IMR-90 (cell line): Measurements from ENCODE around the gene GNRH2. TPM values are rescaled to one million over a fixed set of nuclear protein-coding genes. Genes with fewer than 3 reads are reported as not detected.

Source experiments
- ATAC-seq: fragments of 200-7000 bp; cut with Tn5 transposase; 2 replicates; pipeline ENCODE4 v1.9.1; 2020; ENCODE audit warnings: low read depth, mild to moderate bottlenecking, moderate library complexity
- BruUV-seq: library from RNA; stranded (reverse); fragments of 400-500 nt; replicated peaks from 2 replicates; lab custom pipeline; 2021; lab: Mats Ljungman, UMichigan
- CTCF ChIA-PET: fragments of 300-600 bp; formaldehyde crosslinking; extraction: SDS; loops from one replicate; lab custom pipeline; 2021; ENCODE audit warnings: antibody characterized with exemption; lab: Yijun Ruan, JAX
- POLR2A ChIA-PET: fragments of 300-600 bp; sonication (Branson Sonifier 250); formaldehyde crosslinking; loops from one replicate; lab custom pipeline; 2022; ENCODE audit warnings: antibody characterized with exemption; ENCODE audit not compliant: unreplicated experiment; lab: Charles Lee
- DNase-seq: peaks from one replicate; pipeline ENCODE4 v3.0.0; 2013
- H2AFZ ChIP-seq: replicated peaks from 2 replicates; pipeline ENCODE3; 2013; ENCODE audit warnings: low read length, mild to moderate bottlenecking; ENCODE audit not compliant: poor library complexity
- H2AK5ac ChIP-seq: 2 replicates; pipeline ENCODE4 v1.6.1; 2013; ENCODE audit warnings: low read depth, low read length, inconsistent platforms
- H2AK9ac ChIP-seq: replicated peaks from 2 replicates; pipeline ENCODE3; 2013; ENCODE audit warnings: mild to moderate bottlenecking, low read depth, low read length, moderate library complexity; ENCODE audit not compliant: poor library complexity
- H2BK120ac ChIP-seq: 2 replicates; pipeline ENCODE4 v1.6.1; 2013; ENCODE audit warnings: low read depth, low read length, inconsistent platforms
- H2BK15ac ChIP-seq: 3 replicates; pipeline ENCODE4 v1.6.1; 2013; ENCODE audit warnings: low read depth, low read length, inconsistent platforms
- H2BK20ac ChIP-seq: 2 replicates; pipeline ENCODE4 v1.6.1; 2013; ENCODE audit warnings: low read depth, mild to moderate bottlenecking, inconsistent platforms, low read length, moderate library complexity
- H2BK5ac ChIP-seq: 2 replicates; pipeline ENCODE4 v1.6.1; 2013; ENCODE audit warnings: mild to moderate bottlenecking, low read depth, low read length, inconsistent platforms; ENCODE audit not compliant: poor library complexity, severe bottlenecking
- H3K14ac ChIP-seq: replicated peaks from 2 replicates; pipeline ENCODE4 v1.6.1; 2013; ENCODE audit warnings: low read depth, low read length, inconsistent platforms
- H3K18ac ChIP-seq: 2 replicates; pipeline ENCODE4 v1.6.1; 2013; ENCODE audit warnings: low read depth, low read length, control low read depth
- H3K23ac ChIP-seq: 2 replicates; pipeline ENCODE4 v1.6.1; 2013; ENCODE audit warnings: low read depth, low read length, inconsistent platforms
- H3K27ac ChIP-seq: 2 replicates; pipeline ENCODE4 v1.5.1; 2013; ENCODE audit warnings: mild to moderate bottlenecking, control low read depth, low read length; ENCODE audit not compliant: insufficient read depth
- H3K27me3 ChIP-seq: 2 replicates; pipeline ENCODE4 v1.6.1; 2013; ENCODE audit warnings: low read length; ENCODE audit not compliant: control insufficient read depth, insufficient read depth
- H3K36me3 ChIP-seq: 2 replicates; pipeline ENCODE4 v1.6.1; 2013; ENCODE audit warnings: low read length, mixed read lengths; ENCODE audit not compliant: control insufficient read depth, insufficient read depth
- H3K4ac ChIP-seq: 2 replicates; pipeline ENCODE4 v1.6.1; 2013; ENCODE audit warnings: low read depth, low read length, inconsistent platforms
- H3K4me1 ChIP-seq: 2 replicates; pipeline ENCODE4 v1.6.1; 2013; ENCODE audit warnings: low read length, mixed read lengths; ENCODE audit not compliant: control insufficient read depth, insufficient read depth
- H3K4me2 ChIP-seq: 2 replicates; pipeline ENCODE4 v1.6.1; 2013; ENCODE audit warnings: low read depth, mild to moderate bottlenecking, control low read depth, low read length, moderate library complexity
- H3K4me3 ChIP-seq: 2 replicates; pipeline ENCODE4 v1.5.1; 2013; ENCODE audit warnings: low read depth, mild to moderate bottlenecking, control low read depth, low read length, moderate library complexity; ENCODE audit not compliant: insufficient read depth
- H3K56ac ChIP-seq: 2 replicates; pipeline ENCODE4 v1.6.1; 2013; ENCODE audit warnings: low read length, inconsistent platforms; ENCODE audit not compliant: insufficient read depth; ENCODE audit errors: extremely low read depth
- H3K79me1 ChIP-seq, 2 experiments: 2 replicates each; pipeline ENCODE4 v1.6.1; 2013; ENCODE audit warnings: low read length in 2 of 2, inconsistent platforms in 1 of 2, low read depth in 1 of 2
- H3K9ac ChIP-seq: 2 replicates; pipeline ENCODE4 v1.6.1; 2013; ENCODE audit warnings: low read depth, low read length, control low read depth
- H3K9me1 ChIP-seq: 2 replicates; pipeline ENCODE4 v1.6.1; 2013; ENCODE audit warnings: low read length, inconsistent platforms; ENCODE audit not compliant: insufficient read depth
- H3K9me3 ChIP-seq: 2 replicates; pipeline ENCODE4 v1.6.1; 2013; ENCODE audit warnings: low read length; ENCODE audit not compliant: control insufficient read depth, insufficient read depth
- H4K20me1 ChIP-seq: 2 replicates; pipeline ENCODE4 v1.6.1; 2013; ENCODE audit warnings: low read length, inconsistent platforms; ENCODE audit not compliant: insufficient read depth
- H4K5ac ChIP-seq: 2 replicates; pipeline ENCODE4 v1.6.1; 2013; ENCODE audit warnings: mild to moderate bottlenecking, low read depth, low read length, control low read depth
- H4K8ac ChIP-seq, 2 experiments: 2 replicates each; pipeline ENCODE4 v1.6.1; 2013; ENCODE audit warnings: low read depth in 2 of 2, low read length in 2 of 2, control low read depth in 1 of 2, inconsistent platforms in 1 of 2
- H4K91ac ChIP-seq: 2 replicates; pipeline ENCODE4 v1.6.1; 2013; ENCODE audit warnings: low read depth, low read length, inconsistent platforms; ENCODE audit not compliant: insufficient read depth
- BHLHE40 ChIP-seq: fragments of 150-350 bp; IDR thresholded peaks from 2 replicates; pipeline ENCODE4 v1.6.1; 2016; ENCODE audit warnings: mild to moderate bottlenecking, low read depth, low read length
- CEBPB ChIP-seq: IDR thresholded peaks from 2 replicates; pipeline ENCODE4 v1.6.1; 2012; ENCODE audit warnings: low read depth, low read length, improper control_type of control experiment
- CHD1 ChIP-seq: IDR thresholded peaks from 2 replicates; pipeline ENCODE4 v1.6.1; 2012; ENCODE audit warnings: low read depth, low read length, improper control_type of control experiment
- CTCF ChIP-seq: conservative IDR thresholded peaks from 2 replicates; pipeline ENCODE4 v1.5.1; 2012; ENCODE audit warnings: mild to moderate bottlenecking, low read depth, low read length, improper control_type of control experiment
- FOS ChIP-seq: fragments of 150-350 bp; IDR thresholded peaks from 2 replicates; pipeline ENCODE4 v1.6.1; 2016; ENCODE audit warnings: low read depth, low read length
- MAFK ChIP-seq: IDR thresholded peaks from 2 replicates; pipeline ENCODE4 v1.6.1; 2012; ENCODE audit warnings: low read depth, low read length, improper control_type of control experiment
- MAZ ChIP-seq: IDR thresholded peaks from 2 replicates; pipeline ENCODE4 v1.6.1; 2012; ENCODE audit warnings: low read depth, mild to moderate bottlenecking, low read length, improper control_type of control experiment, moderate library complexity, borderline replicate concordance
- MXI1 ChIP-seq: IDR thresholded peaks from 2 replicates; pipeline ENCODE4 v1.6.1; 2012; ENCODE audit warnings: low read depth, mild to moderate bottlenecking, low read length, moderate library complexity, borderline replicate concordance
- NFE2L2 ChIP-seq: fragments of 150-350 bp; IDR thresholded peaks from 2 replicates; pipeline ENCODE4 v1.6.1; 2016; ENCODE audit warnings: low read depth, mild to moderate bottlenecking, low read length
- POLR2A ChIP-seq: IDR thresholded peaks from 2 replicates; pipeline ENCODE4 v1.6.1; 2012; ENCODE audit warnings: mild to moderate bottlenecking, low read depth, low read length
- RAD21 ChIP-seq: IDR thresholded peaks from 2 replicates; pipeline ENCODE4 v1.6.1; 2012; ENCODE audit warnings: low read length, improper control_type of control experiment
- RCOR1 ChIP-seq: IDR thresholded peaks from 2 replicates; pipeline ENCODE4 v1.6.1; 2012; ENCODE audit warnings: mild to moderate bottlenecking, low read length, improper control_type of control experiment; ENCODE audit not compliant: insufficient replicate concordance
- RFX5 ChIP-seq: IDR thresholded peaks from 2 replicates; pipeline ENCODE4 v1.8.0; 2012; ENCODE audit warnings: low read depth, mild to moderate bottlenecking, low read length, moderate library complexity
- SMC3 ChIP-seq: fragments of 150-350 bp; IDR thresholded peaks from 2 replicates; pipeline ENCODE4 v1.6.1; 2016; ENCODE audit warnings: low read depth, mild to moderate bottlenecking, antibody characterized with exemption, low read length, moderate library complexity
- WGBS, 2 experiments: methylation state at CpG; one replicate each; pipeline versions ENCODE4 v1.1.5 to v1.1.7; 2013; ENCODE audit warnings: missing lambda C conversion rate in 2 of 2; ENCODE audit not compliant: insufficient read length in 1 of 2; ENCODE audit errors: extremely low coverage in 2 of 2; 5-methylcytosine and 5-hydroxymethylcytosine counted together
- dilution Hi-C: fragments of 300-500 bp; cut with HindIII; formaldehyde crosslinking; loops from one replicate; pipeline ENCODE4 v1.14.3; 2018; ENCODE audit warnings: low sequenced_read_pairs; ENCODE audit not compliant: unreplicated experiment
- in situ Hi-C: fragments of 300-500 bp; cut with MboI; formaldehyde crosslinking; loops from 3 replicates; pipeline ENCODE4 v1.14.3; 2019; ENCODE audit warnings: low sequenced_read_pairs, inconsistent platforms, mixed read lengths
- intact Hi-C: fragments of 100-400 bp; cut with micrococcal nuclease; formaldehyde crosslinking; loops from 2 replicates; pipeline ENCODE4 v1.10.0; 2022
- polyA plus RNA-seq, 3 experiments: library from polyadenylated mRNA; depleted of rRNA; stranded (reverse); fragments of >200 nt; gene quantifications; 2 replicates each; pipeline ENCODE4 v1.2.3, GENCODE V29; 2012; ENCODE audit warnings: low replicate concordance in 1 of 3
- total RNA-seq: library from RNA; depleted of rRNA; stranded (reverse); fragments of >200 nt; gene quantifications from 2 replicates; pipeline ENCODE4 v1.2.3, GENCODE V29; 2012
- TF ChIP-seq, protein P1 (sequence below): fragments of 150-350 bp; IDR thresholded peaks from 2 replicates; pipeline ENCODE4 v1.6.1; 2016; ENCODE audit warnings: low read depth, mild to moderate bottlenecking, low read length, moderate library complexity, borderline replicate concordance
- TF ChIP-seq, protein P2 (sequence below): fragments of 150-350 bp; IDR thresholded peaks from 2 replicates; pipeline ENCODE4 v1.6.1; 2017; ENCODE audit warnings: mild to moderate bottlenecking, antibody characterized with exemption, low read length, low read depth

The GNRH2 gene
- total and polyA plus RNA-seq, 2 of the 4 experiments (the other 2 are of a cell fraction) = 0.18 to 0.21 TPM

GRCh38 chr20:3013771-3014170 is 29.7 kb upstream of the GNRH2 start:
- Histone ChIP-seq H4K8ac (no peak overlapping the region), H3K4ac (no peak overlapping the region), H3K14ac (no peak overlapping the region), H3K9ac (no peak overlapping the region), H3K27ac (no peak overlapping the region), H3K79me1 (0 out of 4 replicates have a peak, but pooled peaks cover 0 to 9% of the 10 kb centered on the region in 2 experiments), H3K4me2 (no peak overlapping the region), H3K4me3 (no peak overlapping the region), H2BK120ac (no peak overlapping the region), H4K91ac (no peak overlapping the region), H2AK9ac (no peak overlapping the region), H2BK5ac (no peak overlapping the region), H3K27me3 (no peaks in the 10 kb centered on the region), H3K9me3 (no peaks in the 10 kb centered on the region), H2AK5ac (no peak overlapping the region), H2BK15ac (no peak overlapping the region), H3K9me1 (peaks cover 13% of the 10 kb centered on the region), H2BK20ac (no peak overlapping the region), H3K4me1 (peaks cover 8% of the 10 kb centered on the region), H4K5ac (no peak overlapping the region), H4K20me1 (peaks cover 13% of the 10 kb centered on the region; the same call in 1 of the 2 replicates), H2AFZ (no peak overlapping the region), H3K36me3 (peaks cover 18% of the 10 kb centered on the region), H3K56ac (no peak overlapping the region), H3K18ac (no peak overlapping the region), H3K23ac (no peak overlapping the region)
- DNase-seq (no peak), ATAC-seq (no peak)
- ChIA-PET POLR2A (no interaction called here), CTCF (no interaction called here)
- WGBS, 2 experiments = no CpG with 5 or more reads among the region's 5 CpGs
- BruUV-seq = no TSS peak
- in situ Hi-C loops (no loop called here), dilution Hi-C loops (no loop called here), intact Hi-C loops (no loop called here)
- no peak for TF ChIP-seq CTCF
- TF ChIP-seq FOS = no peak
- TF ChIP-seq MAFK = no peak
- TF ChIP-seq CHD1 = no peak
- TF ChIP-seq SMC3 = no peak
- TF ChIP-seq, protein P1, sequence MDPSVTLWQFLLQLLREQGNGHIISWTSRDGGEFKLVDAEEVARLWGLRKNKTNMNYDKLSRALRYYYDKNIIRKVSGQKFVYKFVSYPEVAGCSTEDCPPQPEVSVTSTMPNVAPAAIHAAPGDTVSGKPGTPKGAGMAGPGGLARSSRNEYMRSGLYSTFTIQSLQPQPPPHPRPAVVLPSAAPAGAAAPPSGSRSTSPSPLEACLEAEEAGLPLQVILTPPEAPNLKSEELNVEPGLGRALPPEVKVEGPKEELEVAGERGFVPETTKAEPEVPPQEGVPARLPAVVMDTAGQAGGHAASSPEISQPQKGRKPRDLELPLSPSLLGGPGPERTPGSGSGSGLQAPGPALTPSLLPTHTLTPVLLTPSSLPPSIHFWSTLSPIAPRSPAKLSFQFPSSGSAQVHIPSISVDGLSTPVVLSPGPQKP = no peak
- TF ChIP-seq NFE2L2 = no peak
- TF ChIP-seq POLR2A = no peak
- TF ChIP-seq, protein P2, sequence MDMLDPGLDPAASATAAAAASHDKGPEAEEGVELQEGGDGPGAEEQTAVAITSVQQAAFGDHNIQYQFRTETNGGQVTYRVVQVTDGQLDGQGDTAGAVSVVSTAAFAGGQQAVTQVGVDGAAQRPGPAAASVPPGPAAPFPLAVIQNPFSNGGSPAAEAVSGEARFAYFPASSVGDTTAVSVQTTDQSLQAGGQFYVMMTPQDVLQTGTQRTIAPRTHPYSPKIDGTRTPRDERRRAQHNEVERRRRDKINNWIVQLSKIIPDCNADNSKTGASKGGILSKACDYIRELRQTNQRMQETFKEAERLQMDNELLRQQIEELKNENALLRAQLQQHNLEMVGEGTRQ = no peak
- no peak for TF ChIP-seq RCOR1
- no peak for TF ChIP-seq BHLHE40
- no peak for TF ChIP-seq MXI1
- TF ChIP-seq MAZ = no peak
- no peak for TF ChIP-seq CEBPB
- no peak for TF ChIP-seq RAD21
- TF ChIP-seq RFX5 = no peak
